Activated T-helper 1 cell treated with anti-CD3 and anti-CD28 coated beads, Interleukin-12 subunit alpha, Interleukin-12 subunit beta, Interleukin-2, Interleukin-4 antibody, amounts not matched to agents 30 ng/mL and 10 ng/mL and 1 ng/mL, durations not matched to agents 14 hours and 24 hours and 36 hours (primary cell): ENCODE data around the gene HGS. TPM values are rescaled to one million over a fixed set of nuclear protein-coding genes. Genes with fewer than 3 reads are reported as not detected.
"Not testable (repeated sequence)": the region's sequence is repeated elsewhere in the genome, so short reads cannot be mapped to it uniquely, and the experiment has no call there.

Experiments used
- DNase-seq: peaks from one replicate; pipeline ENCODE4 v3.0.0; 2021; ENCODE audit warnings: low spot score
- H3K27ac Mint-ChIP-seq: one replicate; pipeline ENCODE4 v1.8.0; 2021; ENCODE audit warnings: mild to moderate bottlenecking, mixed read lengths
- H3K27me3 Mint-ChIP-seq: one replicate; pipeline ENCODE4 v1.8.0; 2022; ENCODE audit warnings: mild to moderate bottlenecking, moderate library complexity, mixed read lengths; ENCODE audit not compliant: insufficient read depth
- H3K36me3 Mint-ChIP-seq: one replicate; pipeline ENCODE4 v1.8.0; 2021; ENCODE audit warnings: low read depth, mixed read lengths
- H3K4me1 Mint-ChIP-seq: one replicate; pipeline ENCODE4 v1.8.0; 2021; ENCODE audit warnings: low read depth, mixed read lengths
- H3K4me3 Mint-ChIP-seq: one replicate; pipeline ENCODE4 v1.8.0; 2021; ENCODE audit warnings: mild to moderate bottlenecking, moderate library complexity, mixed read lengths
- H3K9me3 Mint-ChIP-seq: one replicate; pipeline ENCODE4 v1.8.0; 2021; ENCODE audit warnings: mixed read lengths
- intact Hi-C: fragments of 100-400 bp; cut with micrococcal nuclease; formaldehyde crosslinking; loops from one replicate; pipeline ENCODE4 v1.15.1; 2024
- total RNA-seq: library from RNA; stranded (reverse); gene quantifications from 2 replicates; pipeline ENCODE4 v1.2.3, GENCODE V29; 2022

Gene HGS
- total RNA-seq, 1 donor from 2014 or later: 144 TPM

- no peaks in the 10 kb centered on the region for H3K9me3 Mint-ChIP-seq
- H3K27me3 Mint-ChIP-seq: peaks cover 8% of the 10 kb centered on the region
- no peak for DNase-seq
- H3K4me3 Mint-ChIP-seq: no peak overlapping the region
- H3K36me3 Mint-ChIP-seq: no peaks in the 10 kb centered on the region
- intact Hi-C loops: no loop called here
- H3K4me1 Mint-ChIP-seq: no peaks in the 10 kb centered on the region
- no peak overlapping the region for H3K27ac Mint-ChIP-seq
Observed at GRCh38 chr17:81727324-81728031, 43.7 kb downstream of the HGS start.

- intact Hi-C loops: loop anchor here (1.0 kb wide), 2 partner anchors 99 to 127 kb away; partner anchors contain the start of gene P4HB
- Mint-ChIP-seq H3K4me3 (no peak overlapping the region), H3K27me3 (peaks cover 11% of the 10 kb centered on the region), H3K4me1 (peaks cover 6% of the 10 kb centered on the region), H3K36me3 (no peaks in the 10 kb centered on the region), H3K27ac (no peak overlapping the region), H3K9me3 (no peaks in the 10 kb centered on the region)
- peak; percentile 62 for DNase-seq
Observed at GRCh38 chr17:81733507-81734404, 49.9 kb downstream of the HGS start.

DNA sequence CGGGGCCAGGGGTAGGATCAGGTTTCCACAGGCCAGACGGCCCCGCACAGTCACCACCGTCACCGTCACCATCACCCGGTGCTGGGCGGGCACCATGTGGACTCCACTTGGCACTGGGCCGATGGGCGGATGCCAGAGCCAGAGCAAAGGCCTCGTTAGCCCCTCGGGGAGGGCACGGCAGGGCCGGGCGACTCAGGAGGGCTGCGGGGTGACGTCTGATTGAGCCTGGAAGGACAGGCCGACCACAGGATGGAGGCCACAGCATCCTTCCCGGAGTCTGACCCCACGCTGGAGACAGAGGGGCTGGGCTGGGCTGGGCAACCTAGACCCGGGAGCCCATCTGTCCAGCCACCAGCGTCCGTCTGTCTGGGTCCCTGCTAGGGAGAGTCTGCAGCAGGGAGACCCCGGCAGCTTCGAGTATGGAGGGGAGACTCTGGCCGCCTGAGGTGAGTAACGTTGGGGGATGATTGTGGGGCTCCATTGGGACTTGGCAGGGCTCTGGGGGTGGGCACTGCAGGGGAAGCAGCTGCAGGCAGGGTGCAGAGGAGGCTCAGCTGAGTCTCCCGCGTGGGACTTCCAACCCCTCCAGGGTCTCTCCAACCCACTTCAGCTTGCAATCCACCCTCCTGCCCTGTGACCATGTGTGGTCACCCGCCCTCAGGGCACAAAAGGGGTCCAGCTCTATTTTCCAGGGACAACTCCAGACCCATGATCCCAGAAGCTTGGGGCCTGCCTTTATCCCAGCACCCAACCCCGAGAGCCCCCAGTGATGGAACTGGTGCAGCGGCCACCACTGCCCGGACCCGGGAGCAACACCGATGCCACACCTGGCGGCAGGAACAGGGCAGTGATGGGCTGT is 50.8 kb downstream of the HGS start:
- H3K9me3 Mint-ChIP-seq: no peaks in the 10 kb centered on the region
- H3K4me3 Mint-ChIP-seq: no peak overlapping the region
- H3K27me3 Mint-ChIP-seq: peaks cover 15% of the 10 kb centered on the region
- no peaks in the 10 kb centered on the region for H3K36me3 Mint-ChIP-seq
- DNase-seq: no peak
- no peak overlapping the region for H3K27ac Mint-ChIP-seq
- intact Hi-C loops: no loop called here
- peaks cover 6% of the 10 kb centered on the region for H3K4me1 Mint-ChIP-seq

GRCh38 chr17:81735264-81736102 is 51.7 kb downstream of the HGS start:
- H3K36me3 Mint-ChIP-seq: no peaks in the 10 kb centered on the region
- H3K27ac Mint-ChIP-seq: peak overlapping the region; percentile 19
- intact Hi-C loops: no loop called here
- H3K4me1 Mint-ChIP-seq: peaks cover 6% of the 10 kb centered on the region
- no peaks in the 10 kb centered on the region for H3K9me3 Mint-ChIP-seq
- peaks cover 18% of the 10 kb centered on the region for H3K27me3 Mint-ChIP-seq
- no peak for DNase-seq
- peak overlapping the region; percentile 27 for H3K4me3 Mint-ChIP-seq

- intact Hi-C loops: no loop called here
- H3K4me3 Mint-ChIP-seq: no peak overlapping the region
- no peaks in the 10 kb centered on the region for H3K9me3 Mint-ChIP-seq
- DNase-seq: no peak
- peaks cover 18% of the 10 kb centered on the region for H3K27me3 Mint-ChIP-seq
- peaks cover 6% of the 10 kb centered on the region for H3K4me1 Mint-ChIP-seq
- no peak overlapping the region for H3K27ac Mint-ChIP-seq
- H3K36me3 Mint-ChIP-seq: no peaks in the 10 kb centered on the region
Observed at GRCh38 chr17:81737947-81738800, 54.4 kb downstream of the HGS start.

GRCh38 chr17:81738801-81739393 is 55.1 kb downstream of the HGS start:
- Mint-ChIP-seq H3K27ac (no peak overlapping the region), H3K4me1 (peaks cover 6% of the 10 kb centered on the region), H3K4me3 (no peak overlapping the region), H3K27me3 (peaks cover 18% of the 10 kb centered on the region), H3K9me3 (no peaks in the 10 kb centered on the region), H3K36me3 (no peaks in the 10 kb centered on the region)
- intact Hi-C loops: no loop called here
- no peak for DNase-seq

GRCh38 chr17:81739593-81739992 is 55.8 kb downstream of the HGS start:
- H3K36me3 Mint-ChIP-seq: not testable (repeated sequence)

GRCh38 chr17:81740395-81740961 is 56.7 kb downstream of the HGS start:
- intact Hi-C loops: no loop called here
- Mint-ChIP-seq H3K9me3 (no peaks in the 10 kb centered on the region), H3K27ac (no peak overlapping the region), H3K4me3 (no peak overlapping the region), H3K36me3 (no peaks in the 10 kb centered on the region), H3K4me1 (peaks cover 5% of the 10 kb centered on the region), H3K27me3 (peaks cover 18% of the 10 kb centered on the region)
- no peak for DNase-seq

More at GRCh38 chr17:81739593-81739992, 55.8 kb downstream of the HGS start:
- H3K4me3 Mint-ChIP-seq, DNase-seq, H3K9me3 Mint-ChIP-seq, H3K4me1 Mint-ChIP-seq, H3K27ac Mint-ChIP-seq, intact Hi-C loops: not testable (repeated sequence)
- H3K27me3 Mint-ChIP-seq: peaks cover 18% of the 10 kb centered on the region

DNA sequence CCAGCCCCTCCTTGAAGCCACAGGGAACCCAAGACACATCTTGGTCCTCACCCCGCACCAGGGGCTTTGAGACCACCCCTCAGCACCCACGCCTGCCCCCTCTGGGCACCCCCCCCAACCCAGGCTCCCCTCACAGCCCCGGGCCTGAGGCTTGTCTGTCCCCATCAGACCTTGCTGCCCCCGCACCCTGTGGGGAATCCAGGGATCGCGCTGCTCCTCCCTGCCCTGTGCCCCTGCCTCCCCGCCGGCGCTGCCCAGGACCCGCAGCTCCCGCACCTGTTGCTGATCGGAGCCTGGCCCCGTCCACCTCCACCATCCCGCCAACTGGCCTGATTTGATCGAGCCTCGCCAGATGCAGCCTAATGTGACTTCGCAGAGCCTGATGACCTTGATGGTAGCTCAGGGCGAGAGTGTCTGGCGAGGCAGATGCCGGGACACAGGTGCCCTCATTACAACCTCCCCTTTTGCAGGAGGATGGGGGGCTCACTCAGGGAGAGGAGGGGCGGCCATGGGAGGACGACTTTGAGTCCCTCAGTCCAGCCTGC is 57.3 kb downstream of the HGS start:
- intact Hi-C loops: no loop called here
- no peak for DNase-seq
- no peak overlapping the region for H3K4me3 Mint-ChIP-seq
- H3K36me3 Mint-ChIP-seq: no peaks in the 10 kb centered on the region
- no peaks in the 10 kb centered on the region for H3K4me1 Mint-ChIP-seq
- H3K27me3 Mint-ChIP-seq: peaks cover 15% of the 10 kb centered on the region
- no peaks in the 10 kb centered on the region for H3K9me3 Mint-ChIP-seq
- H3K27ac Mint-ChIP-seq: peak overlapping the region; percentile 44

DNA sequence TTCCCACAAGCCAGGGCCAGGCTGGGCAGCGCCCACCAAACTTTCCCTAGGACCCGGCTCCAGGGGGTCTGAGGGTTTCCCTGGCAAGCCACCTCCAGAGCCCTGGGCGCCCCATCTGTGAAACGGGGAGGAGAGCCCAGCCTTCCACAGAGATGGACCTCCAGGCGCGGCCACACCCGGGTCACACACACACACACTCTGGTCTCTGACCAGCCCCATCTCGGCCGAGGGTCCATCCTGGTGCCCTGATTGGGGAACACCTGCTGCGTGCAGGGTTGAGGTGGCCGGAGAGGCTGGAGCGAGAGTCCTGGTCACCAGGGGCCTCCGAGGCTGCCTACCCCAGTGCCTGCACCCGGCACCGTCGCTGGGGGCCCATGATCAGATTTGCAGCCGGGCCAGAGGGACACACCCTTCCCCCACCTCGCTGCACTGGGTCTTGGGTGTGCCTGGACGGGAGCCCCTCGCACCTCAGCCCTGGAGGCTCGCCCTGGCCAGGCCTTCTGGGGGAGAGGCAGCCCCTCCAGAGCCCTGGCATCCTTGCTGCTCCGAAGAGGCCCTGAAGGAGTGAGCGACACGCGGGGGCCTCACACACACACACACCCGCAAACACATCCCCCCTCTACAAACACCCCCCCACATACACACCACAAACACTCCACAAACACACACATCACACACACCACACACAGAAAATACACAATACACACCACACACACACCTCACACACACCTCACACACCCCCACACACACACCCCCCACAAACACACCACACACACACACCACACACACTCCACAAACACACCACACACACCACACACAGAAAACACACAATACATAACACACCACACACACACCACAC is 58.0 kb downstream of the HGS start:
- H3K36me3 Mint-ChIP-seq: no peaks in the 10 kb centered on the region
- H3K27me3 Mint-ChIP-seq: peaks cover 15% of the 10 kb centered on the region
- no peaks in the 10 kb centered on the region for H3K4me1 Mint-ChIP-seq
- no peak for DNase-seq
- intact Hi-C loops: no loop called here
- peak overlapping the region; percentile 74 for H3K27ac Mint-ChIP-seq
- no peaks in the 10 kb centered on the region for H3K9me3 Mint-ChIP-seq
- H3K4me3 Mint-ChIP-seq: no peak overlapping the region
